Endodermal cell (in vitro differentiated cells): ENCODE measurements around the gene SNF8. TPM values are rescaled to one million over a fixed set of nuclear protein-coding genes. Genes with fewer than 3 reads are reported as not detected.
A peak's percentile ranks its signal among the peaks of the same experiment; 100 is the strongest.

Experiments
- DNase-seq: peaks from one replicate; pipeline ENCODE4 v3.0.0-alpha.2; 2017
- H3K27ac ChIP-seq: 2 replicates; pipeline ENCODE4 v1.5.1; 2013; ENCODE audit warnings: mild to moderate bottlenecking, low read depth, low read length, moderate library complexity
- H3K27me3 ChIP-seq: 2 replicates; pipeline ENCODE4 v1.6.1; 2013; ENCODE audit warnings: mild to moderate bottlenecking, low read length, moderate library complexity; ENCODE audit not compliant: insufficient read depth, control insufficient read depth, poor library complexity, severe bottlenecking
- H3K36me3 ChIP-seq: 2 replicates; pipeline ENCODE4 v1.7.0; 2013; ENCODE audit warnings: mild to moderate bottlenecking, low read length, moderate library complexity; ENCODE audit not compliant: control insufficient read depth, insufficient read depth
- H3K4me1 ChIP-seq: one replicate; pipeline ENCODE4 v1.7.0; 2013; ENCODE audit warnings: low read length; ENCODE audit not compliant: control insufficient read depth, insufficient read depth
- H3K4me3 ChIP-seq: 2 replicates; pipeline ENCODE4 v1.5.1; 2013; ENCODE audit warnings: mild to moderate bottlenecking, low read length, moderate library complexity
- H3K9ac ChIP-seq: 2 replicates; pipeline ENCODE4 v1.6.1; 2013; ENCODE audit warnings: mild to moderate bottlenecking, low read length, moderate library complexity; ENCODE audit not compliant: poor library complexity, severe bottlenecking; ENCODE audit errors: extremely low read depth
- H3K9me3 ChIP-seq: 2 replicates; pipeline ENCODE4 v1.6.1; 2013; ENCODE audit warnings: mild to moderate bottlenecking, low read length, moderate library complexity; ENCODE audit not compliant: control insufficient read depth
- H3K27ac Mint-ChIP-seq: 2 replicates; pipeline ENCODE4 v1.8.0; 2020; ENCODE audit warnings: mixed read lengths
- H3K27me3 Mint-ChIP-seq: 2 replicates; pipeline ENCODE4 v1.8.0; 2021; ENCODE audit warnings: mild to moderate bottlenecking, mixed read lengths; ENCODE audit not compliant: insufficient read depth
- H3K36me3 Mint-ChIP-seq: 2 replicates; pipeline ENCODE4 v1.8.0; 2020; ENCODE audit warnings: low read depth, mixed read lengths
- H3K4me1 Mint-ChIP-seq: 2 replicates; pipeline ENCODE4 v1.8.0; 2020; ENCODE audit warnings: mixed read lengths
- H3K4me3 Mint-ChIP-seq: 2 replicates; pipeline ENCODE4 v1.8.0; 2020; ENCODE audit warnings: mild to moderate bottlenecking, moderate library complexity, mixed read lengths
- H3K9me3 Mint-ChIP-seq: 2 replicates; pipeline ENCODE4 v1.8.0; 2020; ENCODE audit warnings: mild to moderate bottlenecking, mixed read lengths
- CTCF ChIP-seq: fragments of 200-600 bp; sonication (generic); conservative IDR thresholded peaks from 2 replicates; pipeline ENCODE4 v1.5.0; 2021; ENCODE audit warnings: antibody characterized with exemption, mild to moderate bottlenecking
- WGBS, 2 experiments: methylation state at CpG; one replicate each; pipeline versions ENCODE4 v1.1.5 to v1.1.7; 2013; ENCODE audit warnings: missing lambda C conversion rate in 2 of 2, mixed read lengths in 1 of 2; ENCODE audit not compliant: insufficient coverage in 1 of 2, insufficient read length in 1 of 2; 5-methylcytosine and 5-hydroxymethylcytosine counted together
- total RNA-seq, 2 donors: library from RNA; stranded (reverse); fragmentation: NEBNext Ultra II Directional in 1 of 2; extraction: Animal tissue kit (Norgen Biotek cat#: 25700) in 1 of 2; gene quantifications; 2 replicates in 1 of 2; 3 replicates in 1 of 2; pipeline ENCODE4 v1.2.1, GENCODE V29; 2021

The SNF8 gene
- total RNA-seq, 2 donors from 2014 or later: 152 to 175 TPM

GRCh38 chr17:48992444-48992843 lies 47.8 kb upstream of the SNF8 start:
- Histone ChIP-seq H3K27ac (no peak overlapping the region), H3K9ac (no peak overlapping the region), H3K9me3 (no peaks in the 10 kb centered on the region), H3K27me3 (no peaks in the 10 kb centered on the region), H3K4me3 (no peak overlapping the region), H3K4me1 (peaks cover 8% of the 10 kb centered on the region), H3K36me3 (no peaks in the 10 kb centered on the region)
- Mint-ChIP-seq H3K27me3 (no peaks in the 10 kb centered on the region), H3K36me3 (no peaks in the 10 kb centered on the region), H3K4me3 (no peak overlapping the region), H3K27ac (peak overlapping the region; percentile 23), H3K9me3 (no peaks in the 10 kb centered on the region), H3K4me1 (peaks cover 31% of the 10 kb centered on the region)
- DNase-seq: no peak
- 43 to 50% methylated on average over 2 of the region's 2 CpGs for WGBS, 2 experiments
- TF ChIP-seq CTCF: no peak

- DNase-seq: peak; percentile 55
- Histone ChIP-seq H3K4me3 (peak overlapping the region; percentile 74), H3K9me3 (no peaks in the 10 kb centered on the region), H3K4me1 (peaks cover 8% of the 10 kb centered on the region), H3K9ac (peak overlapping the region; percentile 44), H3K27ac (peak overlapping the region; percentile 74), H3K27me3 (no peaks in the 10 kb centered on the region), H3K36me3 (no peaks in the 10 kb centered on the region)
- Mint-ChIP-seq H3K36me3 (no peaks in the 10 kb centered on the region), H3K27ac (peak overlapping the region; percentile 88), H3K9me3 (no peaks in the 10 kb centered on the region), H3K4me1 (peaks cover 31% of the 10 kb centered on the region), H3K4me3 (peak overlapping the region; percentile 52), H3K27me3 (no peaks in the 10 kb centered on the region)
- TF ChIP-seq CTCF: no peak
- 11 to 15% methylated on average over 2 of the region's 2 CpGs for WGBS, 2 experiments
Measured at GRCh38 chr17:48990882-48991357, 46.3 kb upstream of the SNF8 start.

GRCh38 chr17:48989100-48989499 lies 44.5 kb upstream of the SNF8 start:
- H3K4me3 ChIP-seq: no peak overlapping the region
- peaks cover 8% of the 10 kb centered on the region for H3K4me1 ChIP-seq
- peak; percentile 12 for DNase-seq
- H3K27ac ChIP-seq: no peak overlapping the region
- no peak overlapping the region for H3K9ac ChIP-seq
- no peak for TF ChIP-seq CTCF
- Mint-ChIP-seq H3K4me1 (peaks cover 21% of the 10 kb centered on the region), H3K36me3 (no peaks in the 10 kb centered on the region), H3K27ac (no peak overlapping the region), H3K9me3 (no peaks in the 10 kb centered on the region), H3K4me3 (no peak overlapping the region), H3K27me3 (no peaks in the 10 kb centered on the region)
- H3K27me3 ChIP-seq: no peaks in the 10 kb centered on the region
- H3K9me3 ChIP-seq: no peaks in the 10 kb centered on the region
- 100% methylated on average over 2 of the region's 4 CpGs; no CpG with 5 or more reads in 1 of the 2 experiments for WGBS, 2 experiments
- no peaks in the 10 kb centered on the region for H3K36me3 ChIP-seq
